ENCODE results near the gene KCNH3.

DNA sequence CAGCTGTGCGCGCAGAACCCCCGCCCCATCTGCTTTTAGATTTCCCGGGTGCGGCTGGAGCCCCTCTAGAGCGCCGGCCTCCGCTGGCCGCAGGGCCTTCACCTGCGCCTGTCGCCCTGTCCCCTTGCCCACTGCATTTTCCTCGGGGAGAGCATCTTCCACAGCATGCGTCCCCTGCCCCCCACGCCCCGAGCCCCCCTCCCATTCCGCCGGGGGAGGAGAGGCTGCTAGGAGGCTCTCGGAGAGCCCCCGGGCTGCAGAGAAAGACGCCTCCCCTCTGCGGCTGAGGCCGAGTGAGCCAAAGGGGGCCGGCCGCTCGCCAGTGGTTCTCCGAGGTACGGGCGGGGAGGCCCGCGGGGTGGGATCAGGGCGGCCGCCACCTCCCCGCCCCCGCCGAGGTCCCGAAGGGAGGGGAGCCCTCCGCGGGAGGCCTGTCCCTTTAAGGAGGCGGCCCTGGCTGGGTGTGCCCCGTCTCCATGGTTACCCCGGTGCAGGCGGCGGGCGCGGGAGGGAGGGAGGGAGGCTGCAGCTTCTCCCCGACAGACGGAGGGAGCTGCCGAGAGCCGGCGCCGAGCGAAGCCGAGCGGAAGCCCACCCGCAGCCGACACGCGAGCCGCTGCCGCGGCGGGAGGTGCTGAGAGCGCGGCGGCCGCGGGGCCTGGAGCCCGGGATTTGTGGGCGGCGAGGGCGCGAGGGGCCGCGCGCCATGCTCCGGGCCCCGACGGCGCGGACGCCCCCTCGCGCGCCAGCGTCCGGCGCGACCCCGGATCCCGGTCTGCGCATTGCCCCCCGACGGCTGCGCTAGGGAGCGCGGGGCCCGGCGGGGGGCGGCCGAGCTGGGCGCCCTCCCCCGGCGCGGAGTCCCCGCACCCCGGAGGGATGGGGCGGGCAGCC lies at the start of gene KCNH3:
- TF ChIP-seq POLR2A (IDR thresholded peaks at IDR 0.05; ENCODE audit: low read depth, low read length) = no peak
- no peak for TF ChIP-seq TAF1 (IDR thresholded peaks at IDR 0.05; ENCODE audit: borderline replicate concordance, low read depth, low read length)
- no peak for TF ChIP-seq POLR2AphosphoS5 (IDR thresholded peaks at IDR 0.05; ENCODE audit: low read depth, low read length)
